Fibroblast of gingiva (primary cell): ENCODE measurements around the gene MTPN.

Source experiments
- DNase-seq: peaks from one replicate; pipeline ENCODE4 v3.0.0-alpha.2; 2011; ENCODE audit warnings: low read depth

MTPN gene

GRCh38 chr7:135924302-135924701, 52.9 kb downstream of the MTPN start:
- DNase-seq = no peak

DNA sequence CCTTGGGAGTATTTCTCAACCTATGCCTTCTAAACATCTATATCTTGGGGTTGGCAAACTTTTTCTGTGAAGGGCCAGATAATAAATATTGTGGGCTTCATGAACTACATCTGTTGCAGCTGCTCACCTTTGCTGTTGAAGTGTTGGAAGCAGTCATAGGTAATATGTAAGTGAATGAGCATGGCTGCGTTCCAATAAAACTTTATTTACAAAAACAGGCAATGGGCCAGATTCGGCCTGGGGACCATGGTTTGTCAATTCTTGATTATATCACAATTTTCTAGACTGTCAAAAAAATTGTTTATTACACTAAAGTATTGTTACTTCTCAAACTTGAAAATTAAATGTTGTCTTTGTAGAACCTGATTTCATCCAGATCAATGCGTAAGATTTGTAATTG, 54.9 kb downstream of the MTPN start:
- DNase-seq = no peak

GRCh38 chr7:135920478-135920877, 56.7 kb downstream of the MTPN start:
- DNase-seq = no peak

DNA sequence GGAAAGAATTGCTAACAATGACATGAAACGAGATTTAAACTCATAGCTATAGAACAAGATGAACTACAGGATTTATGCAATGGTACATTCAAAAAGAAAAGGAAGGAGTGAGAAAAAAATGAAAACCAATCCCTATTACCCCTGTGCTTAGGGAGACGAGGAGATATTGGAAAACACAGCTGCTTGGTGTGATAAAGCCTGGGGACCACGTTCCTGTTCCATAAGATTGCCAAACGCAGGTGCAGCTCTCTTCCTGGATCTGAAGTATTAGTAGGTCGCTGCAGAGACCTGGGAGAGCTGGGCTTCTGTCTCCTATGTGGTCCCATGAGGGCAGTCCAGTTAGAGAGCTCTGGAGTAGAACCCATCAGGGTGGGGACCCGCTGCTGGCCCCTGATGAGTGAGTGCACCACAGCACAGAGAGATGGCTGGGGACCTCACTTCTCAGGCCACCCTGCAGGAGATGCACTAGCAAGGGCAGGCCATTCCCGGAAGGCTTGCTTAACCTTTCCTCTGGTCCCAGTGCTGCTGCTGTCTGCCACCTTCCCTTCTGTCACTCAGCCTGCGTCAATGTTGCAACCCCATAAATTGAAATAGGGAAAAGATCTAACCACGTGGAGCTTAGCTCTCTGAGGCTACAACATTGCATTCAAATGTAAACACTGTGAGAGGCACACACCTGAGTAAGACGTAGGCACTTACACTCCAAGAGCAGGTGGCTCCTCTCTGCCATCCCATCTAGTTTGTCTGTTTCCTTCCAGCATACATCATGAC, 57.9 kb downstream of the MTPN start:
- no peak for DNase-seq

GRCh38 chr7:135918134-135918533, 59.0 kb downstream of the MTPN start:
- DNase-seq = no peak

GRCh38 chr7:135917721-135918120, 59.4 kb downstream of the MTPN start:
- DNase-seq = no peak

DNA sequence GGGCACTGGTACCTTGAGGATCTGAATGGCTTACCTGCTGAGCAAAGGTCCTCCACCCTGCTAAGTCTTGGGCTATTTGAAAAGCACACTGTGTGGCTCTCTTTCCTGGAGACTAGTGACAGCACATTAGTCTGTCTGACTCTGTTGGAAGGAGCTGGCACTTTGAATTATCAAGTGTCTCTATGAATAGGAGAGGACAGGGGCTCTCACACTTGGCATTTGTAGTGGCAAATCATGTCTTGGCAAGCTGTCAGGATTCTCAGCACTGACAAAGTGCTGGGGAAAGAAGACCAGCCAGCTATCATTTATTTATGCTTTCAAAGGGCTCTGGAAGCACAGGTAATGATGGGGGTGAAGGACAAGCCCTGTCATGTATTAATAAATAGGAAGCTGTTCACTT, 62.8 kb downstream of the MTPN start:
- DNase-seq = no peak

GRCh38 chr7:135913404-135913803, 63.8 kb downstream of the MTPN start:
- DNase-seq = no peak

GRCh38 chr7:135911099-135911498, 66.1 kb downstream of the MTPN start:
- no peak for DNase-seq

DNA sequence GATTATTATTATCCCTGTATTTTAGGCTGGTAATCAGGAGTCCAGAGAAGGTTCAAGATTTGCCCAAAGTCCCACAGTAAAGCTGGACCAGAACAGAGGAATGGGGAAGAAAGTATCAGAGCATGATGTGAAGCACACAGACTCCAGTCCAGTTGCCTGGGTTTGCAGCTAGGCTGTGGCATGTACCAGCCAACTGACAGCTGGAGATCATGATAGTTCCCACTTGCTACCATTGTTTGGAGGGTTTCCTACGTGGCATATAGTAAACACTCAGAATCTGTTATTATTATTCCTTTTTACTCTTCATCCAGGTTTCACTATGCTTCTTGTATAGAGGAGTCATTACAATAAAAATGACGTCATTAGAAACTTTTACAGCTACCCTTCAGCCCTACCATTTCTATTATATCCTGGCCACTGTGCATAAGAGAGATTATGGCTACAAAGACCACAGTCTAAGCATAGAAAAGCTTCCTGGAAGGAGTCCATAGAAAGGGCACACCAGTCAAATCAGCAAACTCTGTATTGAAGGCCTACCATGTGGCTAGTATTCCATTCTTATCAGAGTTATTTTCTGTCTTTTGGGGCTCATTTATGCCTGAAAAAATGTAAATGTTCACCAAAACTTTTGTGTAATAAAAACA, 66.6 kb downstream of the MTPN start:
- DNase-seq = no peak

GRCh38 chr7:135905858-135906257, 71.3 kb downstream of the MTPN start:
- no peak for DNase-seq

- no peak for DNase-seq
These were observed 71.8 kb downstream of the MTPN start for GRCh38 chr7:135905355-135905754.

GRCh38 chr7:135904282-135904681, 72.9 kb downstream of the MTPN start:
- DNase-seq = no peak

DNA sequence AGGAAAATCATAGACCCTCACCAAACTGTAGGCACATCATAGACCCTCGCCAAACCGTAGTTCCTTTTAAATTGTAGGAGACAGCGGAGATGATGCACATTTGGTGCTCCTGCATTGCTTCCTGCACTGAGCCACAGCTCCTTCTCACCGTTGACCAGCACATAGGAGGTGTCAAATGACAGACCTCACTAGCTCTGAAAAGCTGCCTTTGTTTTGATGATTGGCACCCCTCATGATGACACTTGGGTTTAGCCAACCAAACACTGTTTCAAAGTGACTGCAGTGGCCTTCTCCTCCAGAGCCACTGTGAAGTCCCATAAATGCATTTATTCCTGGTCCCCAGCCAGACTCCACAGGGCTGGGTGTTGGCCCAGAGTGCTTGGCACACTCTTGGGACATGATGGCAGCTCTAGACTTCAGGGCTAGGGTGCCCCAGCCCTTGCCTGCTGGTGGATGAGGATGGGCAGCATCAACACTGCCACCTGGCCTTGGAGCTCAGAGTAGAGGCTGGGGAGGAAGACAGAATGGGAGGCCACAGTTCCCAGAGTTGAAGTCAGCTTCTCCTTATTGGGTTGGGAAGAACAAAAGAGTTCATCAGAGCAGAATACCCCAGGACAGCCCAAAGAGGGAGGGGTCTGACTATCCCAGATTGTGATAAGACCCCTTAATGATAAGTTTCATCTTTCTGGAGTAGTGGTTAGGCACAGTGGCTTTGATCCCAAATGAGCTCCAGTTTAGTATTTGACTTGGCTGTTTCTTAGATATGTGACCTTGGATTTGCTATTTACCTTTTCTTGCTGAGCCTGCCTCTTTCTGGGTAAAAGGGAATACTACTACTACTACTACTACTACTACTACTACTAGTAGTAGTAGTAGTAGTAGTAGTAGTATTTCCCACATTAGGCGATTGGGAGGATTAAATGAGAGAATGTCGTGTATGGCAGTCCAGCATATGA, 75.3 kb downstream of the MTPN start:
- no peak for DNase-seq

GRCh38 chr7:135900065-135900546, 77.1 kb downstream of the MTPN start:
- DNase-seq = no peak

- DNase-seq = no peak
These were observed 77.6 kb downstream of the MTPN start for GRCh38 chr7:135899458-135900064.

DNA sequence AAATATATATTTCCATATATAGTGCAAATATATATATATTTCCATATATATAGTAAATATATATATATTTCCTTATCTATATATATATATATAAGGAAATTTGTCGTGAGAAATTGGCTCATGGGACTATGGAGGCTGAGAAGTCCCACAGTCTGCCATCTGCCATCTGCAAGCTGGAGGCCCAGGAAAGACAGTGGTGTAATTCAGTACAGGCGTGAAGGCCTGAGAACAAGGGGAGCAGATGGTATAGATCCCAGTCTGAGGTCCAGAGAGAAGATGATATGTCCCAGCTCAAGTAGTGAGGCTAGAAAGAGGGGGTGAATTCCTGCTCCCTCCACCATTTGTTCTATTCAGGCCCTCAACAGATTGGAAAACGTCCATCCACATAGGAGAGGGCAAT, 78.9 kb downstream of the MTPN start:
- no peak for DNase-seq

DNA sequence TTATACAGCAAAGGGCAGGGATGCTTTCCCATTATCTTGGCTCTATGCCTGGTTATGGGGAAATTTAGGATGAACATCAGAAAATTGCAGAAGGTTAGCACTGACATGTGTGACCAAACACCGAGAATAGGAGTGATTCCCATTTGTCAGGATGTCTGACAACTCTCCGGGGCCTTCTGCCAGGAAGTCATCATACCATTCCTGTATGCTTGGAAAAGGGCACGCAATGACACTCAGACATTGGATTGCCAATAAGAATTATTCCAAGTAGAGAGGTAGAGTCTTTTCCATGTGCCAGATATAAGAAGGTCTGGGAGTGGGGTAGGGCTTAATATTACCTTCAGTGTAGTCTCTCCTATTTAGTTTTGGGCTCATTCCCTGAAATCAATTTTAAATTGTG, 82.3 kb downstream of the MTPN start:
- DNase-seq = no peak

- no peak for DNase-seq
These were observed 87.3 kb downstream of the MTPN start for GRCh38 chr7:135889823-135890222.

DNA sequence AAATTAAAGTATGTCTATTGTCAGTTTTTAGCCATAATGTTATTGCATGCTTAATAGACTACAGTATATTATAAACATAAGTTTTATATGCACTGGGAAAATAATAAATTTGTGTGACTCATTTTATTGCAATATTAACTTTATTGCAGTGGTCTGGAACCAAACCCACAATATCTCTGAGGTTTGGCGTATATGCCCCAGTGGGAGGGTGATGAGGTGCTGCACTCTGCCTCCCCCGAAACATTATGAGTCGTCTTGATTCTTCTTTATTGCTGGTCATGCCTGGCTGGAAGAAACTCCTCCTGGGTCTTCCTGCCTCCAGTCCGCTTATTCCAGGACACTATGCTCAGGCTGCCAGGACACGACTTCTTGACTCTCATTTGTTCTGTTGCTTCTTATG, 88.4 kb downstream of the MTPN start:
- DNase-seq = no peak

DNA sequence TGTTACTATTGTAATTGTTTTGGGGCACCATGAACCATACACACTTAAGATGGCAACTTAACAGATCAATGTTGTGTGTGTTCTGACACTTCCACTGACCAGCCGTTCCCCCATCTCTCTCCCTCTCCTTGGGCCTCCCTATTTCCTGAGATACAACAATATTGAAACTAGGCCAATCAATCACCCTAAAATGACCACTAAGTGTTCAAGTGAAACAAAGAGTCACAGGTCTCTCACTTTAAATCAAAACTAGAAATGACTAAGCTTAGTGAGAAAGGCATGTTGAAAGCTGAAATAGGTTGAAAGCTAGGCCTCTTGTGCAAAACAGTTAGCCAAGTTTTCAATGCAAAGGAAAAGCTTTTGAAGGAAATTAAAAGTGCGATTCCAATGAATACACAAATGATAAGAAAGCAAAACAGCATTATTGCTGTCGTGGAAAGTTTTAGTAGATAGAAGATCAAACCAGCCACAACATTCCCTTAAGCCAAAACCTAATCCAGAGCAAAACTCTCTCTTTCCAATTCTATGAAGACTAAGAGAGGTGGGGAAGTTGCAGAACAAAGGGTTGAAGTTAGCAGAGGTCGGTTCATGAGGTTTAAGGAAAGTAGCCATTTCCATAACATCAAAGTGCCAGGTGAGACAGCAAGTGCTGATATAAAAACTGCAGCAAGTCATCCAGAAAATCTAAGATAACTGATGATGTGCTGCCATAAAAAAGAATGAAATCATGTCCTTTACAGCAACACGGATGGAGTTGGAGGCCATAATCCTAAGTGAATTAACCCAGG, 90.6 kb downstream of the MTPN start:
- DNase-seq = no peak
